ENCODE results near the gene POU6F1. TPM values are rescaled to one million over a fixed set of nuclear protein-coding genes. Genes with fewer than 3 reads are reported as not detected.

The POU6F1 gene
- total RNA-seq, 5 donors from 2014 or later (not counting 1 experiment from before 2014, with no cell fraction given) = 29.4 to 61.9 (median 45.4) TPM

GRCh38 chr12:51185171-51185717 lies 32.6 kb downstream of the POU6F1 start:
- no peaks in the 10 kb centered on the region for H3K4me1 ChIP-seq (ENCODE audit: control insufficient read depth in 1 of 2, extremely low read depth in 1 of 2, insufficient read depth in 2 of 2, low read length in 2 of 2)
- CTCF ChIA-PET = no interaction called here
- DNase-seq = no peak
- 90% methylated on average over 4 of the region's 6 CpGs for WGBS (ENCODE audit: insufficient coverage)
- H3K27me3 Mint-ChIP-seq = no peaks in the 10 kb centered on the region
- H3K4me3 ChIP-seq (ENCODE audit: control insufficient read depth in 1 of 2, extremely low read depth in 1 of 2, low read length in 1 of 2) = no peak overlapping the region
- POLR2A ChIA-PET = no interaction called here
- ATAC-seq (replicated peaks in 1 of 4) = no peak
- H3K4me3 Mint-ChIP-seq = no peak overlapping the region
- peaks cover 0 to 5% (median 0%) of the 10 kb centered on the region in 3 donors for H3K4me1 Mint-ChIP-seq
- no peak overlapping the region for H3K27ac ChIP-seq (ENCODE audit: low read length)
- H3K27me3 ChIP-seq (replicated peaks in 1 of 2; ENCODE audit: control insufficient read depth in 2 of 2, extremely low read depth in 1 of 2, insufficient read depth in 2 of 2, low read length in 1 of 2) = no peaks in the 10 kb centered on the region
- H3K27ac Mint-ChIP-seq = no peak overlapping the region
- H3K9me3 Mint-ChIP-seq = no peaks in the 10 kb centered on the region
- H3K36me3 ChIP-seq (ENCODE audit: control insufficient read depth in 2 of 2, extremely low read depth in 1 of 2, insufficient read depth in 1 of 2, low read length in 1 of 2) = peaks cover 0 to 5% of the 10 kb centered on the region in 2 donors
- no peaks in the 10 kb centered on the region for H3K36me3 Mint-ChIP-seq
- no peaks in the 10 kb centered on the region for H3K9me3 ChIP-seq

GRCh38 chr12:51183816-51184215 lies 34.0 kb downstream of the POU6F1 start:
- Mint-ChIP-seq H3K9me3 (no peaks in the 10 kb centered on the region), H3K36me3 (no peaks in the 10 kb centered on the region), H3K27ac (no peak overlapping the region), H3K4me1 (peaks cover 0 to 5% (median 0%) of the 10 kb centered on the region in 3 donors), H3K4me3 (no peak overlapping the region), H3K27me3 (no peaks in the 10 kb centered on the region)
- DNase-seq (no peak), ATAC-seq (replicated peaks in 1 of 4) (no peak)
- 69% methylated on average over 2 of the region's 3 CpGs for WGBS (ENCODE audit: insufficient coverage)
- POLR2A ChIA-PET = no interaction called here
- H3K27me3 ChIP-seq (replicated peaks in 1 of 2; ENCODE audit: control insufficient read depth in 2 of 2, extremely low read depth in 1 of 2, insufficient read depth in 2 of 2, low read length in 1 of 2) = no peaks in the 10 kb centered on the region
- no peak overlapping the region for H3K27ac ChIP-seq (ENCODE audit: low read length)
- H3K4me3 ChIP-seq (ENCODE audit: control insufficient read depth in 1 of 2, extremely low read depth in 1 of 2, low read length in 1 of 2) = no peak overlapping the region
- no peaks in the 10 kb centered on the region for H3K9me3 ChIP-seq
- CTCF ChIA-PET = no interaction called here
- H3K36me3 ChIP-seq (ENCODE audit: control insufficient read depth in 2 of 2, extremely low read depth in 1 of 2, insufficient read depth in 1 of 2, low read length in 1 of 2) = no peaks in the 10 kb centered on the region
- H3K4me1 ChIP-seq (ENCODE audit: control insufficient read depth in 1 of 2, extremely low read depth in 1 of 2, insufficient read depth in 2 of 2, low read length in 2 of 2) = no peaks in the 10 kb centered on the region

- no peak overlapping the region for H3K27ac ChIP-seq (ENCODE audit: low read length)
- Mint-ChIP-seq H3K36me3 (no peaks in the 10 kb centered on the region), H3K4me3 (no peak overlapping the region), H3K27ac (no peak overlapping the region), H3K27me3 (no peaks in the 10 kb centered on the region), H3K9me3 (no peaks in the 10 kb centered on the region), H3K4me1 (peaks cover 0 to 5% (median 0%) of the 10 kb centered on the region in 3 donors)
- ATAC-seq (replicated peaks in 1 of 4) (no peak), DNase-seq (no peak)
- 100% methylated on average over 1 of the region's 3 CpGs for WGBS (ENCODE audit: insufficient coverage)
- H3K4me1 ChIP-seq (ENCODE audit: control insufficient read depth in 1 of 2, extremely low read depth in 1 of 2, insufficient read depth in 2 of 2, low read length in 2 of 2) = no peaks in the 10 kb centered on the region
- no peak overlapping the region for H3K4me3 ChIP-seq (ENCODE audit: control insufficient read depth in 1 of 2, extremely low read depth in 1 of 2, low read length in 1 of 2)
- ChIA-PET POLR2A (interaction anchor here in 1 of 2 donors (0.7 kb wide), 1 partner anchor 152 kb away, joined by 5 read pairs; no protein-coding TSS in a partner anchor), CTCF (interaction anchor here in 1 of 2 donors (0.6 kb wide), 1 partner anchor 322 kb away, joined by 3 read pairs; no protein-coding TSS in a partner anchor)
- no peaks in the 10 kb centered on the region for H3K36me3 ChIP-seq (ENCODE audit: control insufficient read depth in 2 of 2, extremely low read depth in 1 of 2, insufficient read depth in 1 of 2, low read length in 1 of 2)
- peaks cover 0 to 3% of the 10 kb centered on the region in 2 experiments for H3K27me3 ChIP-seq (replicated peaks in 1 of 2; ENCODE audit: control insufficient read depth in 2 of 2, extremely low read depth in 1 of 2, insufficient read depth in 2 of 2, low read length in 1 of 2)
- no peaks in the 10 kb centered on the region for H3K9me3 ChIP-seq
These were observed 34.5 kb downstream of the POU6F1 start for GRCh38 chr12:51183349-51183748.

GRCh38 chr12:51181558-51181957 lies 36.3 kb downstream of the POU6F1 start:
- ChIA-PET POLR2A (no interaction called here), CTCF (no interaction called here)
- no peaks in the 10 kb centered on the region for H3K27me3 Mint-ChIP-seq
- no peaks in the 10 kb centered on the region for H3K4me1 ChIP-seq (ENCODE audit: control insufficient read depth in 1 of 2, extremely low read depth in 1 of 2, insufficient read depth in 2 of 2, low read length in 2 of 2)
- no peak overlapping the region for H3K27ac Mint-ChIP-seq
- no peaks in the 10 kb centered on the region for H3K9me3 Mint-ChIP-seq
- H3K36me3 Mint-ChIP-seq = no peaks in the 10 kb centered on the region
- DNase-seq = no peak
- no peak overlapping the region for H3K4me3 Mint-ChIP-seq
- H3K27ac ChIP-seq (ENCODE audit: low read length) = no peak overlapping the region
- H3K4me3 ChIP-seq (ENCODE audit: control insufficient read depth in 1 of 2, extremely low read depth in 1 of 2, low read length in 1 of 2) = no peak overlapping the region
- no peaks in the 10 kb centered on the region for H3K36me3 ChIP-seq (ENCODE audit: control insufficient read depth in 2 of 2, extremely low read depth in 1 of 2, insufficient read depth in 1 of 2, low read length in 1 of 2)
- H3K27me3 ChIP-seq (replicated peaks in 1 of 2; ENCODE audit: control insufficient read depth in 2 of 2, extremely low read depth in 1 of 2, insufficient read depth in 2 of 2, low read length in 1 of 2) = peaks cover 0 to 5% of the 10 kb centered on the region in 2 experiments
- WGBS (ENCODE audit: insufficient coverage) = no CpG with 5 or more reads among the region's 5 CpGs
- peaks cover 0 to 4% (median 0%) of the 10 kb centered on the region in 3 donors for H3K4me1 Mint-ChIP-seq
- no peaks in the 10 kb centered on the region for H3K9me3 ChIP-seq
- no peak for ATAC-seq (replicated peaks in 1 of 4)

- 100% methylated on average over 1 of the region's 2 CpGs for WGBS (ENCODE audit: insufficient coverage)
- peaks cover 2 to 6% (median 4%) of the 10 kb centered on the region in 3 donors for H3K4me1 Mint-ChIP-seq
- no peak overlapping the region for H3K4me3 Mint-ChIP-seq
These were observed 40.0 kb downstream of the POU6F1 start for GRCh38 chr12:51177897-51178296.

GRCh38 chr12:51174501-51174900 lies 43.4 kb downstream of the POU6F1 start:
- no peak overlapping the region for H3K27ac ChIP-seq (ENCODE audit: low read length)
- no peaks in the 10 kb centered on the region for H3K9me3 ChIP-seq
- POLR2A ChIA-PET = no interaction called here
- peaks cover 15 to 24% of the 10 kb centered on the region in 2 experiments for H3K4me1 ChIP-seq (ENCODE audit: control insufficient read depth in 1 of 2, extremely low read depth in 1 of 2, insufficient read depth in 2 of 2, low read length in 2 of 2)
- peaks cover 0 to 5% of the 10 kb centered on the region in 2 experiments for H3K27me3 ChIP-seq (replicated peaks in 1 of 2; ENCODE audit: control insufficient read depth in 2 of 2, extremely low read depth in 1 of 2, insufficient read depth in 2 of 2, low read length in 1 of 2)
- Mint-ChIP-seq H3K27ac (no peak overlapping the region), H3K9me3 (no peaks in the 10 kb centered on the region), H3K4me3 (peak overlapping the region in 2 of 3 donors; percentile 53 to 69), H3K36me3 (peaks cover 2% of the 10 kb centered on the region), H3K27me3 (no peaks in the 10 kb centered on the region), H3K4me1 (peaks cover 6 to 10% (median 8%) of the 10 kb centered on the region in 3 donors)
- ATAC-seq (replicated peaks in 1 of 4) (no peak), DNase-seq (peak in 1 of 35 experiments; percentile 8)
- CTCF ChIA-PET = interaction anchor here in 1 of 2 donors (0.5 to 1.4 kb wide), 2 partner anchors 31 to 43 kb away, joined by 7 to 15 read pairs; partner anchors contain the start of gene POU6F1
- H3K4me3 ChIP-seq (ENCODE audit: control insufficient read depth in 1 of 2, extremely low read depth in 1 of 2, low read length in 1 of 2) = no peak overlapping the region
- H3K36me3 ChIP-seq (ENCODE audit: control insufficient read depth in 2 of 2, extremely low read depth in 1 of 2, insufficient read depth in 1 of 2, low read length in 1 of 2) = no peaks in the 10 kb centered on the region
- no CpG with 5 or more reads among the region's 1 CpG for WGBS (ENCODE audit: insufficient coverage)

More at GRCh38 chr12:51177897-51178296, 40.0 kb downstream of the POU6F1 start:
- no peaks in the 10 kb centered on the region for H3K36me3 Mint-ChIP-seq
- Histone ChIP-seq H3K36me3 (ENCODE audit: control insufficient read depth in 2 of 2, extremely low read depth in 1 of 2, insufficient read depth in 1 of 2, low read length in 1 of 2) (no peaks in the 10 kb centered on the region), H3K4me3 (ENCODE audit: control insufficient read depth in 1 of 2, extremely low read depth in 1 of 2, low read length in 1 of 2) (no peak overlapping the region), H3K9me3 (no peaks in the 10 kb centered on the region), H3K27me3 (replicated peaks in 1 of 2; ENCODE audit: control insufficient read depth in 2 of 2, extremely low read depth in 1 of 2, insufficient read depth in 2 of 2, low read length in 1 of 2) (peaks cover 0 to 5% of the 10 kb centered on the region in 2 experiments), H3K27ac (ENCODE audit: low read length) (no peak overlapping the region), H3K4me1 (ENCODE audit: control insufficient read depth in 1 of 2, extremely low read depth in 1 of 2, insufficient read depth in 2 of 2, low read length in 2 of 2) (peaks cover 0 to 4% of the 10 kb centered on the region in 2 experiments)
- H3K27ac Mint-ChIP-seq = no peak overlapping the region
- ChIA-PET CTCF (interaction anchor here in 1 of 2 donors (0.7 kb wide), 1 partner anchor 54 kb away, joined by 3 read pairs; no protein-coding TSS in a partner anchor), POLR2A (interaction anchor here in 1 of 2 donors (0.6 kb wide), 1 partner anchor 407 kb away, joined by 3 read pairs; no protein-coding TSS in a partner anchor)
- no peaks in the 10 kb centered on the region for H3K9me3 Mint-ChIP-seq
- no peaks in the 10 kb centered on the region for H3K27me3 Mint-ChIP-seq
- DNase-seq (no peak), ATAC-seq (replicated peaks in 1 of 4) (no peak)

Measured in T-cell (primary cell).